ENCODE measurements around the gene GEMIN8. TPM values are rescaled to one million over a fixed set of nuclear protein-coding genes. Genes with fewer than 3 reads are reported as not detected.

Gene GEMIN8
- total RNA-seq, 1 experiment from 2014 or later: 14.8 TPM

DNA sequence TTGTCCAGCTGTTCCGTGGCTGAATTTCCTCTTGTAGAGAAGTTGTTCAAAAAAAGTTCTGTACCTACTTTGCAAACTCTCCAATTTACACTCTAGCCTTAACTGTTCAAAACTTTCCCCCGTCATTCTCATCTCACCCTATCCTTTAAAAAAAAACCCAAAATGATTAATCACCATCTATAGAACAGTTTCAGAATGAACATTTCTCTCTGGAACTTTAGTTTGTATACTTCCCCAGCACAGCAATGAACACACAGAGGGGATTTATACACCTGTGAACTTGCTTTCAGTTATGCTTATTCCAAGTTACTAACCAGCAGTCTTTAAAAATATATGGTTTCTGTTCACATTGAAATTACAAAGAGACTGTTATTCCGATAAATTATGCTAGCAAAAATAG lies 1.2 kb downstream of the GEMIN8 start:
- Mint-ChIP-seq H3K27me3 (ENCODE audit: low read depth) (no peaks in the 10 kb centered on the region), H3K27ac (peak overlapping the region in 1 of 3 experiments; percentile 43; a peak in 2 of 7 replicates)
- WGBS (ENCODE audit: extremely low coverage, insufficient read length, low lambda C conversion rate): 100% methylated on average over 1 of the region's 3 CpGs

More for the DNA sequence above, 1.2 kb downstream of the GEMIN8 start:
- Histone ChIP-seq H3K9me3 (ENCODE audit: control insufficient read depth, low read depth, low read length) (no peaks in the 10 kb centered on the region), H3K27ac (ENCODE audit: insufficient read length, low read depth, low read length) (no peak overlapping the region), H3K18ac (ENCODE audit: insufficient read length, low read depth, low read length) (no peak overlapping the region), H4K91ac (ENCODE audit: insufficient read length, low read depth, low read length) (no peak overlapping the region), H3K56ac (ENCODE audit: insufficient read length, low read depth, low read length) (no peak overlapping the region), H4K20me1 (ENCODE audit: control insufficient read depth, insufficient read depth, insufficient read length) (no peaks in the 10 kb centered on the region), H2BK120ac (ENCODE audit: low read depth, low read length, poor library complexity, severe bottlenecking) (no peak overlapping the region), H2BK5ac (ENCODE audit: insufficient read length, low read length) (no peak overlapping the region), H3K4ac (ENCODE audit: low read depth, low read length) (no peak overlapping the region), H3K14ac (ENCODE audit: insufficient read depth, low read length) (no peak overlapping the region), H2AK5ac (ENCODE audit: insufficient read length, low read length) (no peak overlapping the region), H3T11ph (ENCODE audit: low read length) (no peak overlapping the region), H3K4me2 (ENCODE audit: insufficient read depth, insufficient read length, low read length) (no peak overlapping the region), H2BK20ac (ENCODE audit: low read depth, low read length, poor library complexity, severe bottlenecking) (no peak overlapping the region), H3K79me2 (ENCODE audit: insufficient read depth, low read length) (no peaks in the 10 kb centered on the region), H3K23ac (ENCODE audit: insufficient read length, low read depth, low read length) (no peak overlapping the region), H3K4me1 (ENCODE audit: insufficient read depth, low read length) (peaks cover 8% of the 10 kb centered on the region; the same call in 1 of the 2 replicates), H2AFZ (ENCODE audit: low read length) (no peak overlapping the region), H3K23me2 (ENCODE audit: insufficient read length, low read depth, low read length, poor library complexity, severe bottlenecking) (no peaks in the 10 kb centered on the region), H3K9ac (ENCODE audit: extremely low read depth, insufficient read length, low read length) (peak overlapping the region; percentile 81), H2BK12ac (ENCODE audit: insufficient read length, low read depth, low read length) (no peak overlapping the region), H4K5ac (ENCODE audit: insufficient read length, low read depth, low read length) (no peak overlapping the region), H3K79me1 (ENCODE audit: insufficient read depth, low read depth, low read length, poor library complexity, severe bottlenecking) (no peaks in the 10 kb centered on the region), H3K27me3 (ENCODE audit: insufficient read depth, low read length) (no peaks in the 10 kb centered on the region), H2BK15ac (ENCODE audit: low read depth, low read length) (no peak overlapping the region), H4K8ac (replicated peaks; ENCODE audit: insufficient read length, low read depth, low read length) (no peak overlapping the region)
- peaks cover 24% of the 10 kb centered on the region in 2 experiments for H3K9me3 Mint-ChIP-seq
- peaks cover 34% of the 10 kb centered on the region in 2 experiments for H3K4me1 Mint-ChIP-seq
- DNase-seq: no peak
- H3K4me3 Mint-ChIP-seq: peak overlapping the region; percentile 77 to 86
- peaks cover 0 to 4% (median 4%) of the 10 kb centered on the region in 3 experiments; a peak in 3 of 7 replicates for H3K36me3 Mint-ChIP-seq (ENCODE audit: insufficient read depth in 1 of 3, low read depth in 3 of 3)
- TF ChIP-seq, protein P1, sequence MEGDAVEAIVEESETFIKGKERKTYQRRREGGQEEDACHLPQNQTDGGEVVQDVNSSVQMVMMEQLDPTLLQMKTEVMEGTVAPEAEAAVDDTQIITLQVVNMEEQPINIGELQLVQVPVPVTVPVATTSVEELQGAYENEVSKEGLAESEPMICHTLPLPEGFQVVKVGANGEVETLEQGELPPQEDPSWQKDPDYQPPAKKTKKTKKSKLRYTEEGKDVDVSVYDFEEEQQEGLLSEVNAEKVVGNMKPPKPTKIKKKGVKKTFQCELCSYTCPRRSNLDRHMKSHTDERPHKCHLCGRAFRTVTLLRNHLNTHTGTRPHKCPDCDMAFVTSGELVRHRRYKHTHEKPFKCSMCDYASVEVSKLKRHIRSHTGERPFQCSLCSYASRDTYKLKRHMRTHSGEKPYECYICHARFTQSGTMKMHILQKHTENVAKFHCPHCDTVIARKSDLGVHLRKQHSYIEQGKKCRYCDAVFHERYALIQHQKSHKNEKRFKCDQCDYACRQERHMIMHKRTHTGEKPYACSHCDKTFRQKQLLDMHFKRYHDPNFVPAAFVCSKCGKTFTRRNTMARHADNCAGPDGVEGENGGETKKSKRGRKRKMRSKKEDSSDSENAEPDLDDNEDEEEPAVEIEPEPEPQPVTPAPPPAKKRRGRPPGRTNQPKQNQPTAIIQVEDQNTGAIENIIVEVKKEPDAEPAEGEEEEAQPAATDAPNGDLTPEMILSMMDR (conservative IDR thresholded peaks at IDR 0.05): no peak

All from H9 (cell line).